MM.1S (cell line): Measurements from ENCODE around the gene THAP12.

Experiments
- DNase-seq: peaks from one replicate; pipeline ENCODE4 v3.0.0-alpha.2; 2015
- H2AFZ ChIP-seq: fragments of 300-600 bp; sonication (generic); 2 replicates; pipeline ENCODE4 v1.6.0; 2016; ENCODE audit warnings: antibody characterized with exemption, low read length
- H3F3A ChIP-seq: fragments of 300-600 bp; sonication (generic); 2 replicates; pipeline ENCODE4 v1.6.1; 2016; ENCODE audit warnings: mild to moderate bottlenecking, antibody characterized with exemption, low read length, moderate library complexity, mixed read lengths; ENCODE audit not compliant: insufficient read depth
- H3K27ac ChIP-seq: fragments of 300-600 bp; sonication (generic); 2 replicates; pipeline ENCODE4 v1.5.1; 2016; ENCODE audit warnings: mild to moderate bottlenecking, low read length
- H3K27me3 ChIP-seq: fragments of 300-600 bp; sonication (generic); replicated peaks from 2 replicates; pipeline ENCODE4 v1.6.0; 2016; ENCODE audit warnings: low read length; ENCODE audit not compliant: insufficient read depth
- H3K36me3 ChIP-seq: fragments of 300-600 bp; sonication (generic); replicated peaks from 2 replicates; pipeline ENCODE4 v1.6.1; 2016; ENCODE audit warnings: mild to moderate bottlenecking, low read length, mixed read lengths; ENCODE audit not compliant: insufficient read depth
- H3K4me1 ChIP-seq: fragments of 300-600 bp; sonication (generic); 2 replicates; pipeline ENCODE4 v1.6.1; 2016; ENCODE audit warnings: low read length, mixed read lengths
- H3K4me2 ChIP-seq: fragments of 300-600 bp; sonication (generic); 2 replicates; pipeline ENCODE4 v1.6.0; 2016; ENCODE audit warnings: low read depth, low read length
- H3K4me3 ChIP-seq: fragments of 300-600 bp; sonication (generic); 2 replicates; pipeline ENCODE4 v1.5.1; 2016; ENCODE audit warnings: low read length, mixed read lengths
- H3K79me2 ChIP-seq: fragments of 300-600 bp; sonication (generic); 2 replicates; pipeline ENCODE4 v1.6.1; 2016; ENCODE audit warnings: mixed run types, low read length, mixed read lengths
- H3K9ac ChIP-seq: fragments of 300-600 bp; sonication (generic); 2 replicates; pipeline ENCODE4 v1.6.1; 2016; ENCODE audit warnings: low read length, mixed read lengths
- H3K9me2 ChIP-seq: fragments of 300-600 bp; sonication (generic); replicated peaks from 2 replicates; pipeline ENCODE4 v1.6.1; 2016; ENCODE audit warnings: mild to moderate bottlenecking, low read length, mixed read lengths; ENCODE audit not compliant: insufficient read depth
- H3K9me3 ChIP-seq: fragments of 300-600 bp; sonication (generic); replicated peaks from 2 replicates; pipeline ENCODE4 v1.6.1; 2016; ENCODE audit warnings: mild to moderate bottlenecking, low read length, mixed read lengths; ENCODE audit not compliant: insufficient read depth
- H4K20me1 ChIP-seq: fragments of 300-600 bp; sonication (generic); 2 replicates; pipeline ENCODE4 v1.6.1; 2016; ENCODE audit warnings: mild to moderate bottlenecking, low read length, moderate library complexity, mixed read lengths; ENCODE audit not compliant: insufficient read depth
- EZH2 ChIP-seq: fragments of 300-600 bp; sonication (generic); optimal IDR thresholded peaks from 2 replicates; pipeline ENCODE3; 2017; ENCODE audit warnings: low read depth, mild to moderate bottlenecking, antibody characterized with exemption, low read length, mixed read lengths
- EZH2phosphoT487 ChIP-seq: fragments of 300-600 bp; sonication (generic); IDR thresholded peaks from 2 replicates; pipeline ENCODE4 v1.6.1; 2018; ENCODE audit warnings: antibody characterized with exemption, low read length
- TF ChIP-seq, protein P1 (sequence below): fragments of 300-600 bp; sonication (generic); IDR thresholded peaks from 2 replicates; pipeline ENCODE4 v1.5.1; 2016; ENCODE audit warnings: antibody characterized with exemption, low read length, mixed read lengths

THAP12 gene

DNA sequence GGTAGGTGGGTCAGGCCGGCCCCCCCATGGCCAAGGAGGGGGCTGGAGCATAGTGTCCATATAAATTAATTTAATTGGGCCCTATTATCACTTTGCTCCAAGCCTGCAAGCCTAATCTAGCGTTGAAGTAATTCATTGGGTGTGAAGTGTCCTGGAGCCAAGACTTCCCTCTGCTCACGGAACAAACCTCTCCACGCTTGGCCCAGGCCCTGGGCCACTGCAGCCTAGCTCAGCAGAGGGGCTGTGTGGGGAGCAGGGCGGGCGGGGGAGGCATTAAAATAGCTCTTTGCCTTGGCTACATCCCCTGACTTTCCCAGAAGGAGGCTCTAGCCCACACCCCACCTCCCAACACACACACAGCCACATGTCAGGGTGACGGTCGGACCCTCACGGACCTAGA, 73.5 kb downstream of the THAP12 start:
- Histone ChIP-seq H3K4me3 (no peak overlapping the region), H3K4me1 (no peaks in the 10 kb centered on the region), H3K9ac (no peak overlapping the region), H3K27ac (no peak overlapping the region), H3K9me3 (no peaks in the 10 kb centered on the region), H3K79me2 (no peaks in the 10 kb centered on the region), H3K36me3 (no peaks in the 10 kb centered on the region), H3K4me2 (no peak overlapping the region), H3F3A (no peaks in the 10 kb centered on the region), H3K27me3 (no peaks in the 10 kb centered on the region), H4K20me1 (no peaks in the 10 kb centered on the region), H3K9me2 (no peaks in the 10 kb centered on the region), H2AFZ (no peak overlapping the region)
- DNase-seq = no peak
- TF ChIP-seq, protein P1, sequence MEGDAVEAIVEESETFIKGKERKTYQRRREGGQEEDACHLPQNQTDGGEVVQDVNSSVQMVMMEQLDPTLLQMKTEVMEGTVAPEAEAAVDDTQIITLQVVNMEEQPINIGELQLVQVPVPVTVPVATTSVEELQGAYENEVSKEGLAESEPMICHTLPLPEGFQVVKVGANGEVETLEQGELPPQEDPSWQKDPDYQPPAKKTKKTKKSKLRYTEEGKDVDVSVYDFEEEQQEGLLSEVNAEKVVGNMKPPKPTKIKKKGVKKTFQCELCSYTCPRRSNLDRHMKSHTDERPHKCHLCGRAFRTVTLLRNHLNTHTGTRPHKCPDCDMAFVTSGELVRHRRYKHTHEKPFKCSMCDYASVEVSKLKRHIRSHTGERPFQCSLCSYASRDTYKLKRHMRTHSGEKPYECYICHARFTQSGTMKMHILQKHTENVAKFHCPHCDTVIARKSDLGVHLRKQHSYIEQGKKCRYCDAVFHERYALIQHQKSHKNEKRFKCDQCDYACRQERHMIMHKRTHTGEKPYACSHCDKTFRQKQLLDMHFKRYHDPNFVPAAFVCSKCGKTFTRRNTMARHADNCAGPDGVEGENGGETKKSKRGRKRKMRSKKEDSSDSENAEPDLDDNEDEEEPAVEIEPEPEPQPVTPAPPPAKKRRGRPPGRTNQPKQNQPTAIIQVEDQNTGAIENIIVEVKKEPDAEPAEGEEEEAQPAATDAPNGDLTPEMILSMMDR = no peak
- TF ChIP-seq EZH2 = no peak

DNA sequence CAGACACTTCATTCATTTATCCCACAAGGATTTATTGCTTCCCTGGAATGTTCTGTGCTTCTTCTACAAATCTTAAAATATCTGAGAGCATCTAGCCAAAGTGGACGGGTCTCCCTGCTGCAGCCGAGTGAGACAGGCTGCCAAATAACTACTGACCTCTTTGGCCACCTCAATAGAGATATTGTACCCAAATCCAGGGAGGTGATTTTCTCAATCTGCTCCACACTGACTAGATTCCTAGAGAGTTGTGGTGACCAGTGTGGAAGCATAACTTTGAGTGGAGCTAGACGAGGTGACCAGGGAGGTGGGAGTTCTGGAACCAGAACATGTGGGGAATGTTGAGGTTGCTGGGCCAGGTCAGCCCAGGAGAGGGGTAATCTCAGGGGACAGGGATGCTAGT, 77.5 kb downstream of the THAP12 start:
- H3K4me1 ChIP-seq = no peaks in the 10 kb centered on the region
- no peaks in the 10 kb centered on the region for H3K27me3 ChIP-seq
- H3K79me2 ChIP-seq = no peaks in the 10 kb centered on the region
- H2AFZ ChIP-seq = no peak overlapping the region
- no peaks in the 10 kb centered on the region for H4K20me1 ChIP-seq
- H3K9ac ChIP-seq = no peak overlapping the region
- H3K36me3 ChIP-seq = no peaks in the 10 kb centered on the region
- no peak for DNase-seq
- H3K4me2 ChIP-seq = no peak overlapping the region
- no peak overlapping the region for H3K27ac ChIP-seq
- H3K9me2 ChIP-seq = no peaks in the 10 kb centered on the region
- H3K9me3 ChIP-seq = no peaks in the 10 kb centered on the region
- TF ChIP-seq EZH2 (no peak), EZH2phosphoT487 (no peak)
- TF ChIP-seq, protein P1 = no peak
- H3F3A ChIP-seq = no peaks in the 10 kb centered on the region
- H3K4me3 ChIP-seq = no peak overlapping the region

DNA sequence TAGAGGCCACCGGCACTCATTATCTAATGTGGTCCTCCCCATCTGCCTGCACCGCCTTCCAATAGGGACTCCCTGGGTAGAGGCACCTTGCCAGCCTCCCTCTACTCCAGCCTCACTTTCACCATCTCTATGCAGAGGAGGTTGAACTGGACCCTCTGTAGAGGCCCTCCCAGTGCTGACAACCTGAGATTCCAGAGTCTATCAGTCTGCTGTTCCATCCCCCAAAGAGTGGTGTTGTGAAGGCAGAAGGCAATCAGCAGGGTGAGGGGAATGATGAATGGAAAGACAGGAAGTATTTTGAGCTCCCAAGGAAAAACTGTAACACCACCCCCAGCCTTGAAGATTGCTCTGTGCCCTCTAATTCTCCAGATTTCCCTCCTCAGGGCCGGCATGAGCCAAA, 77.9 kb downstream of the THAP12 start:
- Histone ChIP-seq H3F3A (no peaks in the 10 kb centered on the region), H3K27me3 (no peaks in the 10 kb centered on the region), H3K9me3 (no peaks in the 10 kb centered on the region), H3K4me1 (no peaks in the 10 kb centered on the region), H2AFZ (no peak overlapping the region), H3K9ac (no peak overlapping the region), H3K9me2 (no peaks in the 10 kb centered on the region), H4K20me1 (no peaks in the 10 kb centered on the region), H3K4me2 (no peak overlapping the region), H3K27ac (no peak overlapping the region), H3K79me2 (no peaks in the 10 kb centered on the region), H3K36me3 (no peaks in the 10 kb centered on the region), H3K4me3 (no peak overlapping the region)
- TF ChIP-seq EZH2phosphoT487 = no peak
- DNase-seq = no peak
